Measurements from ENCODE around the gene ZNF618.

The ZNF618 gene

DNA sequence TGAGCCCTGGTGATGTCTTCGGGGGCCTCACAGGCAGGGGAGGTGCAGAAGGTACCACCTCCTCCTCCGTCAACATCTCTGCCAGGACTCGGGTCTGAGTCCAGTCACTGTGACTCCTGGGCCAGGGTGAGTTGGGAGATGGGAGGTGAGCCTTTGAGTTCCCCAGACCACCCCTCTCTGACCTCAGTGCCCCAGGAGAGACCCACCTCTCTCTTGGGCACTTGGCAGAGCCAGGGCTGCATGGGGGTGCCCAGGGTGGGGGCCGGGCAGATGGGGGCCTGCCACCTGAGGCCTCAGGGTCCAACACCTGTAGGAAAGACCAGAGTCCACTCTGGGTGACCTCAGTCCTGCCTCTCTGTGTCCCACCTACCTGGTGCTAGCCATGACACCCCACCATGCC is 216.2 kb downstream of the ZNF618 start:
- no peak overlapping the region for H3K4me3 ChIP-seq (ENCODE audit: low read depth, low read length)
- no peak for DNase-seq (ENCODE audit: low read depth, low spot score)
- ChIA-PET POLR2A (no interaction called here), CTCF (interaction anchor here (0.6 to 10.5 kb wide), 6 partner anchors 9 to 359 kb away, joined by 3 to 118 read pairs (median 8); no protein-coding TSS in a partner anchor)
- TF ChIP-seq, protein P1, sequence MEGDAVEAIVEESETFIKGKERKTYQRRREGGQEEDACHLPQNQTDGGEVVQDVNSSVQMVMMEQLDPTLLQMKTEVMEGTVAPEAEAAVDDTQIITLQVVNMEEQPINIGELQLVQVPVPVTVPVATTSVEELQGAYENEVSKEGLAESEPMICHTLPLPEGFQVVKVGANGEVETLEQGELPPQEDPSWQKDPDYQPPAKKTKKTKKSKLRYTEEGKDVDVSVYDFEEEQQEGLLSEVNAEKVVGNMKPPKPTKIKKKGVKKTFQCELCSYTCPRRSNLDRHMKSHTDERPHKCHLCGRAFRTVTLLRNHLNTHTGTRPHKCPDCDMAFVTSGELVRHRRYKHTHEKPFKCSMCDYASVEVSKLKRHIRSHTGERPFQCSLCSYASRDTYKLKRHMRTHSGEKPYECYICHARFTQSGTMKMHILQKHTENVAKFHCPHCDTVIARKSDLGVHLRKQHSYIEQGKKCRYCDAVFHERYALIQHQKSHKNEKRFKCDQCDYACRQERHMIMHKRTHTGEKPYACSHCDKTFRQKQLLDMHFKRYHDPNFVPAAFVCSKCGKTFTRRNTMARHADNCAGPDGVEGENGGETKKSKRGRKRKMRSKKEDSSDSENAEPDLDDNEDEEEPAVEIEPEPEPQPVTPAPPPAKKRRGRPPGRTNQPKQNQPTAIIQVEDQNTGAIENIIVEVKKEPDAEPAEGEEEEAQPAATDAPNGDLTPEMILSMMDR (IDR thresholded peaks at IDR 0.05; ENCODE audit: insufficient read depth, low read length, missing control alignments): no peak

DNA sequence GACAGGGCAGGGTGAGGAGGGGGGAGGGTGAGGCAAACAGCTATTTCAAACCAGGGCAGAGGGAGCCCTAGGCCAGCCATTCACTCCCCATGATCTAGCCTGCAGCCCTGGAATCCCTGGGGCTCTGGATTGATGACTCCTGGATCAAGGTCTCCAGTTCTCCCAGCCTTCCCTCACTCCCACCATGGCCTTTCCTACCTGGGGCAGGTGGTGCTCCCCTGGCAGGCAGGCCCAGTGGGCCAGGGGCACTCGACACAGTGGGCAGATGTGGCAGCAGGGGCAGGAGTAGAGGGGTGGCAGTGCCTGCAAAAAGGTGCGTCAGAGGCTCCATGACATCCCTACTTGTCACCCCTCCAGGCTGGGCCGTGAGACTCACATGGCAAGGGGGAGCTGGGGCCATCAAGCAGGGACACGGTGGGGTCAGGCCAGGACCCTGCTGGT is 216.9 kb downstream of the ZNF618 start:
- H3K4me3 ChIP-seq (ENCODE audit: low read depth, low read length): no peak overlapping the region
- DNase-seq (ENCODE audit: low read depth, low spot score): no peak
- TF ChIP-seq, protein P1 (IDR thresholded peaks at IDR 0.05; ENCODE audit: insufficient read depth, low read length, missing control alignments): no peak
- ChIA-PET CTCF (interaction anchor here (1.4 to 10.5 kb wide), 4 partner anchors 10 to 198 kb away, joined by 3 to 118 read pairs (median 50); no protein-coding TSS in a partner anchor), POLR2A (no interaction called here)

DNA sequence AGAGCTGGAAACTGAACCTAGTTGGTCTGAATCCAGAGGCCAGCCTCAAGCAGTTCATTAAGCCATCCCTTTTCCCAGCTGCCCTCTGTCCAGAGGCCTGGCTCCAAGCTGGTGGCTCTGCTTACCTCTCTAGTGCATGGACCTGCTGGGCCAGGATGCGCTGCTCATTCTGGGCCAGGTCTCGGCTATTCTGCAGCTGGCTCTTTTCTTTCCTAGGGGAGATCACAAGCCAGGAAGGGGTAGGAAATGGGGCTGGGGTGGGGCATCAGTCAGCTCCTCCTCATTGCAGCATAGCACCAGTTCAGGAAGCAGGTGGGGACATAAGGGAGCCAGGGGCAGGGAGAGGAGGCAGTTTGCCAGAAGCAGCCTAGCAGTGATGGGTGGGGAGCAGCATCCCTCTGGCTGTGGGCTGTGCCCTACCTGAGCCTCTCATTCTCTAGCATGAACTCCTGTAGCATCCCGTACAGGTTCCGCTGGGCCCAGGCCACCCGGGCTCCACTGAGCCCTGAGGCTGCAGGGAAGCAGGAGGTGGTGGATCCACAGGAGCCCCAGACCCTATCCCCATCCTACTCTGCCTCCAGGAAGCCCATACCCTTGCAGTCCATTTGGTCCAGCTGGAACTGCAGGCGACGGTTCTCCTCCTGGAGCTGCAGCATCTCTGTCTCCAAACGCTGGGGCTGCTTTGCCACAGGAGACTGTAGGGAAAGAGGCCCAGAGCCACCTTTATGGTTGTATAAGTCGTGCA is 217.8 kb downstream of the ZNF618 start:
- TF ChIP-seq, protein P1 (IDR thresholded peaks at IDR 0.05; ENCODE audit: insufficient read depth, low read length, missing control alignments): no peak
- POLR2A ChIA-PET: no interaction called here
- no peak overlapping the region for H3K4me3 ChIP-seq (ENCODE audit: low read depth, low read length)
- CTCF ChIA-PET: interaction anchor here (1.0 to 10.5 kb wide), 5 partner anchors 8 to 197 kb away, joined by 3 to 118 read pairs (median 10); no protein-coding TSS in a partner anchor
- no peak for DNase-seq (ENCODE audit: low read depth, low spot score)

DNA sequence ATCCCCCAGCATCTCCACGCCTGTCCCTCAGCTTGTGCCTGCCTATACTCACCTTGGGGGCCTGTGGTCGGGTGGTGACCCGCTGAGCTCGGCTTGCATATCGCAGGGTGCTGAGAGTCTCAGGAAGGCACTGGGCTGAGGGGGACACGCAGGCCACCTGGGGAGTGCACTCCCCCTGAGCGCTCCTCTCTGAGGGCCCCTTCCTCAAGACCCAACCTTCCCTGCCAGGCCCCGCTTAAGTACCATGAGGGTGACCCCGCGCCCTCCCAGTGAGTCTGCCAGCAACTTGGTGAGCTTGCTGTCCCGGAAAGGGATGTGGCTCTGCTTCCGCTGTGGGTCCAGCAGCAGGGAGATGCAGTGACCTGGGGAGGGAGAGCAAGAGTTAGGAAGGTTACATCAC is 218.9 kb downstream of the ZNF618 start:
- POLR2A ChIA-PET: no interaction called here
- no peak overlapping the region for H3K4me3 ChIP-seq (ENCODE audit: low read depth, low read length)
- CTCF ChIA-PET: interaction anchor here (1.0 to 10.5 kb wide), 7 partner anchors 9 to 357 kb away, joined by 3 to 118 read pairs (median 6); no protein-coding TSS in a partner anchor
- DNase-seq (ENCODE audit: low read depth, low spot score): no peak
- TF ChIP-seq, protein P1 (IDR thresholded peaks at IDR 0.05; ENCODE audit: insufficient read depth, low read length, missing control alignments): no peak

DNA sequence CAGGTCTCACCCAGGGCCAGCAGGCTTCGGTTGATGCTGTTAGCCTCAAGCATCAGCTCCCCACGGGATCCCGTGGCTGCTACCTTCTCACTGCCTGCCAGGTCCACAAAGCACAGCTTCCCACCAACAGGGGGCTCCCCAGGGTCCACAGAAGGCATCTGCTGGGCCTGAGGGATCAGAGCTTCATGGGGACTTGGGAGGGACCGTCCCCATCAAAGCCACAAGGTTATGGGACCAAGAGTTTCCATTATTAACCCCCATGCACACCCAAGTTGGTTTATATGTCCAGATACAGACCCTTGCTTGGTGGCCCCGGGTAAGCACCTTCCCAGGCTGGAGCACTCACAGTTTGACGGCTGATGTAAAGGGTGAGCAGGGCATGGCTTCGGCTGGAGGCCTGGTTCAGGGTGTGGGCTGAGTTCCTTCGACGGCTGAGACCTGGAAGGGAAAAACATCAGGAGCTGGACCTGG is 220.0 kb downstream of the ZNF618 start:
- ChIA-PET CTCF (interaction anchor here (1.4 to 10.5 kb wide), 6 partner anchors 8 to 195 kb away, joined by 4 to 118 read pairs (median 12); no protein-coding TSS in a partner anchor), POLR2A (no interaction called here)
- DNase-seq (ENCODE audit: low read depth, low spot score): no peak

More for the DNA sequence above, 220.0 kb downstream of the ZNF618 start:
- no peak overlapping the region for H3K4me3 ChIP-seq (ENCODE audit: low read depth, low read length)
- TF ChIP-seq, protein P1 (IDR thresholded peaks at IDR 0.05; ENCODE audit: insufficient read depth, low read length, missing control alignments): peak; percentile 18
